Measurements from ENCODE around the gene F2RL3.

DNA sequence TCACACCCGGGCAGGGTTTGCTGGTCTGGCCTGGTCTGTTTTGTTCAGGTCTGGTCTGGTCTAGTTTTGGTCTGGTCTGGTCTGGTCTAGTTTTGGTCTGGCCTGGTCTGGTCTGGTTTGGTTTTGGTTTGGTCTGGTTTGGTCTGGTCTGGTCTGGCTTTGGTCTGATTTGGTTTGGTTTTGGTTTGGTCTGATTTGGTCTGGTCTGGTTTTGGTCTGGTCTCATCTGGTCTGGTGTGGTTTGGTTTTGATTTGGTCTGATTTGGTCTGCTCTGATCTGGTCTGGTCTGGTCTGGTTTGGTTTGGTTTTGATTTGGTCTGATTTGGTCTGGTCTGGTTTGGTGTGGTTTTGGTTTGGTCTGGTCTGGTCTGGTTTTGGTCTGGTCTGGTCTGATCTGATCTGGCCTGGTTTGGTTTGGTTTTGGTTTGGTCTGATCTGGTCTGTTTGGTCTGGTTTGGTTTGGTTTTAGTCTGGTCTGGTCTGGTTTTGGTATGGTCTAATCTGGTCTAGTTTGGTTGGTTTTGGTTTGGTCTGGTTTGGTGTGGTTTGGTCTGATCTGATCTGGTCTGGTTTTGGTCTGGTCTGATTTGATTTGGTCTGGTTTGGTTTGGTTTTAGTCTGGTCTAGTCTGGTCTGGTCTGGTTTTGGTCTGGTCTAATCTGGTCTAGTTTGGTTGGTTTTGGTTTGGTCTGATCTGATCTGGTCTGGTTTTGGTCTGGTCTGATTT, 14.4 kb upstream of the F2RL3 start:
- no peak for TF ChIP-seq CTCF (IDR thresholded peaks at IDR 0.05)
- TF ChIP-seq POLR2A (IDR thresholded peaks at IDR 0.05) = no peak
